Fibroblast of gingiva (primary cell): Measurements from ENCODE around the gene SLC43A2.
A peak's percentile ranks its signal among the peaks of the same experiment; 100 is the strongest.

Source experiments
- DNase-seq: peaks from one replicate; pipeline ENCODE4 v3.0.0-alpha.2; 2011; ENCODE audit warnings: low read depth

Gene SLC43A2

GRCh38 chr17:1562176-1562643, 66.4 kb downstream of the SLC43A2 start:
- peak; percentile 24 for DNase-seq

- DNase-seq: no peak
These were observed 67.0 kb downstream of the SLC43A2 start for GRCh38 chr17:1561420-1562175.

- DNase-seq: no peak
These were observed 67.7 kb downstream of the SLC43A2 start for GRCh38 chr17:1560858-1561355.

- no peak for DNase-seq
These were observed 68.4 kb downstream of the SLC43A2 start for GRCh38 chr17:1560101-1560857.

GRCh38 chr17:1559047-1560043, 69.3 kb downstream of the SLC43A2 start:
- DNase-seq: no peak

- no peak for DNase-seq
These were observed 70.2 kb downstream of the SLC43A2 start for GRCh38 chr17:1558401-1558800.

GRCh38 chr17:1557355-1558095, 71.1 kb downstream of the SLC43A2 start:
- no peak for DNase-seq

- no peak for DNase-seq
These were observed 72.8 kb downstream of the SLC43A2 start for GRCh38 chr17:1555651-1556471.

- no peak for DNase-seq
These were observed 73.7 kb downstream of the SLC43A2 start for GRCh38 chr17:1554751-1555540.

GRCh38 chr17:1553354-1554266, 75.0 kb downstream of the SLC43A2 start:
- DNase-seq: no peak

- no peak for DNase-seq
These were observed 75.7 kb downstream of the SLC43A2 start for GRCh38 chr17:1552932-1553331.

GRCh38 chr17:1551741-1552140, 76.9 kb downstream of the SLC43A2 start:
- DNase-seq: no peak

GRCh38 chr17:1548032-1548431, 80.6 kb downstream of the SLC43A2 start:
- no peak for DNase-seq

- DNase-seq: no peak
These were observed 82.2 kb downstream of the SLC43A2 start for GRCh38 chr17:1546292-1546922.

GRCh38 chr17:1545618-1546017, 83.0 kb downstream of the SLC43A2 start:
- no peak for DNase-seq

- DNase-seq: no peak
These were observed 86.3 kb downstream of the SLC43A2 start for GRCh38 chr17:1542316-1542715.

GRCh38 chr17:1541367-1541904, 87.2 kb downstream of the SLC43A2 start:
- no peak for DNase-seq

GRCh38 chr17:1539811-1540210, 88.8 kb downstream of the SLC43A2 start:
- no peak for DNase-seq
